ENCODE measurements around the gene ALPP. TPM values are rescaled to one million over a fixed set of nuclear protein-coding genes. Genes with fewer than 3 reads are reported as not detected.
"Not testable (repeated sequence)": the region's sequence is repeated elsewhere in the genome, so short reads cannot be mapped to it uniquely, and the experiment has no call there.

ALPP gene
- polyA plus RNA-seq, 3 donors from 2014 or later, result not detected

GRCh38 chr2:232376260-232376659 is 2.3 kb upstream of the ALPP start:
- Mint-ChIP-seq H3K4me1 (no peaks in the 10 kb centered on the region), H3K4me3 (no peak overlapping the region), H3K27me3 (ENCODE audit: low read depth in 3 of 3) (peaks cover 0 to 5% (median 2%) of the 10 kb centered on the region in 3 donors), H3K9me3 (no peaks in the 10 kb centered on the region), H3K27ac (no peak overlapping the region), H3K36me3 (no peaks in the 10 kb centered on the region)
- no peak for DNase-seq

- H3K27me3 Mint-ChIP-seq (ENCODE audit: low read depth in 3 of 3), result peaks cover 1 to 5% (median 2%) of the 10 kb centered on the region in 3 donors
- H3K9me3 Mint-ChIP-seq, result no peaks in the 10 kb centered on the region
- no peak overlapping the region for H3K27ac Mint-ChIP-seq
Observed at GRCh38 chr2:232376713-232377112, 1.8 kb upstream of the ALPP start.

GRCh38 chr2:232377319-232377718 is 1.2 kb upstream of the ALPP start:
- no peak overlapping the region for H3K27ac Mint-ChIP-seq
- H3K4me3 Mint-ChIP-seq, result no peak overlapping the region
- H3K9me3 Mint-ChIP-seq, result no peaks in the 10 kb centered on the region
- no peaks in the 10 kb centered on the region for H3K36me3 Mint-ChIP-seq
- no peaks in the 10 kb centered on the region for H3K4me1 Mint-ChIP-seq
- peaks cover 2 to 5% (median 2%) of the 10 kb centered on the region in 3 donors for H3K27me3 Mint-ChIP-seq (ENCODE audit: low read depth in 3 of 3)
- no peak for DNase-seq

More at GRCh38 chr2:232376713-232377112, 1.8 kb upstream of the ALPP start:
- DNase-seq, result no peak
- no peaks in the 10 kb centered on the region for H3K4me1 Mint-ChIP-seq
- no peaks in the 10 kb centered on the region for H3K36me3 Mint-ChIP-seq
- no peak overlapping the region for H3K4me3 Mint-ChIP-seq

GRCh38 chr2:232377841-232378734 is 463 bp upstream of the ALPP start:
- no peaks in the 10 kb centered on the region for H3K4me1 Mint-ChIP-seq
- H3K4me3 Mint-ChIP-seq, result no peak overlapping the region
- H3K27ac Mint-ChIP-seq, result no peak overlapping the region
- H3K9me3 Mint-ChIP-seq, result no peaks in the 10 kb centered on the region
- no peak for DNase-seq
- peaks cover 2 to 5% (median 5%) of the 10 kb centered on the region in 3 donors for H3K27me3 Mint-ChIP-seq (ENCODE audit: low read depth in 3 of 3)
- no peaks in the 10 kb centered on the region for H3K36me3 Mint-ChIP-seq

- not testable (repeated sequence) for H3K27me3 Mint-ChIP-seq (ENCODE audit: low read depth in 3 of 3); H3K9me3 Mint-ChIP-seq; DNase-seq
Observed at GRCh38 chr2:232379610-232380590, 1.3 kb downstream of the ALPP start.

GRCh38 chr2:232381204-232382031 is 2.9 kb downstream of the ALPP start:
- H3K4me3 Mint-ChIP-seq; H3K9me3 Mint-ChIP-seq; H3K36me3 Mint-ChIP-seq; H3K4me1 Mint-ChIP-seq; DNase-seq; H3K27me3 Mint-ChIP-seq (ENCODE audit: low read depth in 3 of 3); H3K27ac Mint-ChIP-seq: not testable (repeated sequence)

More at GRCh38 chr2:232379610-232380590, 1.3 kb downstream of the ALPP start:
- H3K27ac Mint-ChIP-seq, H3K4me1 Mint-ChIP-seq, H3K36me3 Mint-ChIP-seq, H3K4me3 Mint-ChIP-seq: not testable (repeated sequence)

- H3K36me3 Mint-ChIP-seq, result no peaks in the 10 kb centered on the region
- H3K27ac Mint-ChIP-seq, result no peak overlapping the region
- no peak for DNase-seq
- no peaks in the 10 kb centered on the region for H3K9me3 Mint-ChIP-seq
- H3K27me3 Mint-ChIP-seq (ENCODE audit: low read depth in 3 of 3), result peaks cover 2 to 7% (median 7%) of the 10 kb centered on the region in 3 donors
- no peaks in the 10 kb centered on the region for H3K4me1 Mint-ChIP-seq
- H3K4me3 Mint-ChIP-seq, result no peak overlapping the region
Observed at GRCh38 chr2:232382331-232383225, 4.0 kb downstream of the ALPP start.

- Mint-ChIP-seq H3K4me1 (no peaks in the 10 kb centered on the region), H3K27ac (no peak overlapping the region), H3K36me3 (peaks cover 0 to 3% (median 0%) of the 10 kb centered on the region in 3 donors), H3K9me3 (no peaks in the 10 kb centered on the region), H3K27me3 (ENCODE audit: low read depth in 3 of 3) (peaks cover 2 to 7% (median 7%) of the 10 kb centered on the region in 3 donors), H3K4me3 (no peak overlapping the region)
- DNase-seq, result no peak
Observed at GRCh38 chr2:232384466-232384865, 5.9 kb downstream of the ALPP start.

- H3K9me3 Mint-ChIP-seq; H3K4me3 Mint-ChIP-seq; DNase-seq; H3K4me1 Mint-ChIP-seq; H3K27me3 Mint-ChIP-seq (ENCODE audit: low read depth in 3 of 3); H3K36me3 Mint-ChIP-seq; H3K27ac Mint-ChIP-seq: not testable (repeated sequence)
Observed at GRCh38 chr2:232385058-232385457, 6.5 kb downstream of the ALPP start.

GRCh38 chr2:232385660-232386489 is 7.3 kb downstream of the ALPP start:
- Mint-ChIP-seq H3K4me3 (no peak overlapping the region), H3K27ac (no peak overlapping the region), H3K27me3 (ENCODE audit: low read depth in 3 of 3) (peaks cover 3 to 9% (median 7%) of the 10 kb centered on the region in 3 donors), H3K4me1 (no peaks in the 10 kb centered on the region), H3K9me3 (no peaks in the 10 kb centered on the region), H3K36me3 (peaks cover 0 to 3% (median 0%) of the 10 kb centered on the region in 3 donors)
- no peak for DNase-seq

GRCh38 chr2:232386490-232386739 is 7.9 kb downstream of the ALPP start:
- Mint-ChIP-seq H3K4me1 (no peaks in the 10 kb centered on the region), H3K9me3 (no peaks in the 10 kb centered on the region), H3K36me3 (peaks cover 0 to 3% (median 0%) of the 10 kb centered on the region in 3 donors), H3K27ac (no peak overlapping the region), H3K27me3 (ENCODE audit: low read depth in 3 of 3) (peaks cover 3 to 9% (median 7%) of the 10 kb centered on the region in 3 donors), H3K4me3 (no peak overlapping the region)
- no peak for DNase-seq
